Measurements from ENCODE around the gene SGCD. TPM values are rescaled to one million over a fixed set of nuclear protein-coding genes. Genes with fewer than 3 reads are reported as not detected.

Gene SGCD
- total RNA-seq, 4 donors from 2014 or later = 0.53 to 2.3 (median 1.2) TPM

GRCh38 chr5:156515803-156516360 is 188.9 kb downstream of the SGCD start:
- intact Hi-C loops (cut with DNase I; ENCODE audit: low total_unique reads) = no loop called here
- DNase-seq (ENCODE audit: low spot score in 2 of 2) = no peak
- WGBS, 2 donors = 79 to 83% methylated on average over 3 to 4 of the region's 4 CpGs
- H3K4me3 ChIP-seq (ENCODE audit: low read depth, poor library complexity, severe bottlenecking) = no peak overlapping the region
- TF ChIP-seq CTCF (IDR thresholded peaks at IDR 0.05) (no peak), POLR2A (IDR thresholded peaks at IDR 0.05) (no peak)

GRCh38 chr5:156522651-156523529 is 195.9 kb downstream of the SGCD start:
- no peak for TF ChIP-seq CTCF (IDR thresholded peaks at IDR 0.05)
- TF ChIP-seq POLR2A (IDR thresholded peaks at IDR 0.05) = no peak
- H3K4me3 ChIP-seq (ENCODE audit: low read depth, poor library complexity, severe bottlenecking) = no peak overlapping the region
- no peak for DNase-seq (ENCODE audit: low spot score in 2 of 2)
- intact Hi-C loops (cut with DNase I; ENCODE audit: low total_unique reads) = no loop called here
- WGBS, 2 donors = 73 to 78% methylated on average over 5 of the region's 5 CpGs

- no peak overlapping the region for H3K4me3 ChIP-seq (ENCODE audit: low read depth, poor library complexity, severe bottlenecking)
- intact Hi-C loops (cut with DNase I; ENCODE audit: low total_unique reads) = no loop called here
- 84 to 88% methylated on average over 3 of the region's 3 CpGs for WGBS, 2 donors
- DNase-seq (ENCODE audit: low spot score in 2 of 2) = no peak
- no peak for TF ChIP-seq POLR2A (IDR thresholded peaks at IDR 0.05)
Measured at GRCh38 chr5:156523607-156524006, 196.6 kb downstream of the SGCD start.

GRCh38 chr5:156526081-156526925 is 199.3 kb downstream of the SGCD start:
- DNase-seq (ENCODE audit: low spot score in 2 of 2) = no peak
- 67 to 70% methylated on average over 9 of the region's 9 CpGs for WGBS, 2 donors
- no peak overlapping the region for H3K4me3 ChIP-seq (ENCODE audit: low read depth, poor library complexity, severe bottlenecking)
- intact Hi-C loops (cut with DNase I; ENCODE audit: low total_unique reads) = no loop called here
- no peak for TF ChIP-seq CTCF (IDR thresholded peaks at IDR 0.05)
- TF ChIP-seq POLR2A (IDR thresholded peaks at IDR 0.05) = no peak

GRCh38 chr5:156527611-156528010 is 200.6 kb downstream of the SGCD start:
- intact Hi-C loops (cut with DNase I; ENCODE audit: low total_unique reads) = no loop called here
- TF ChIP-seq CTCF (IDR thresholded peaks at IDR 0.05) (no peak), POLR2A (IDR thresholded peaks at IDR 0.05) (no peak)
- DNase-seq (ENCODE audit: low spot score in 2 of 2) = no peak
- no peak overlapping the region for H3K4me3 ChIP-seq (ENCODE audit: low read depth, poor library complexity, severe bottlenecking)
- WGBS, 2 donors = 69 to 75% methylated on average over 2 of the region's 2 CpGs

- WGBS, 2 donors = 89 to 92% methylated on average over 1 of the region's 1 CpG
- DNase-seq (ENCODE audit: low spot score in 2 of 2) = no peak
- TF ChIP-seq POLR2A (IDR thresholded peaks at IDR 0.05) (no peak), CTCF (IDR thresholded peaks at IDR 0.05) (no peak)
- intact Hi-C loops (cut with DNase I; ENCODE audit: low total_unique reads) = no loop called here
- no peak overlapping the region for H3K4me3 ChIP-seq (ENCODE audit: low read depth, poor library complexity, severe bottlenecking)
Measured at GRCh38 chr5:156528673-156529072, 201.7 kb downstream of the SGCD start.
